GM18499 (cell line): Measurements from ENCODE around the gene RAD9A.

Experiments
- ATAC-seq: cut with Tn5 transposase; IDR thresholded peaks from one replicate; pipeline ENCODE4 v1.9.1; 2021; ENCODE audit warnings: moderate number of reproducible peaks; ENCODE audit not compliant: insufficient read depth, unreplicated experiment

Gene RAD9A

GRCh38 chr11:67373648-67374570 is 17.9 kb upstream of the RAD9A start:
- ATAC-seq: no peak

- no peak for ATAC-seq
These were observed 17.1 kb upstream of the RAD9A start for GRCh38 chr11:67374571-67375281.

GRCh38 chr11:67375320-67376055 is 16.3 kb upstream of the RAD9A start:
- ATAC-seq: no peak

- ATAC-seq: no peak
These were observed 15.5 kb upstream of the RAD9A start for GRCh38 chr11:67376063-67376820.

GRCh38 chr11:67376873-67377808 is 14.6 kb upstream of the RAD9A start:
- ATAC-seq: no peak

- ATAC-seq: no peak
These were observed 13.2 kb upstream of the RAD9A start for GRCh38 chr11:67378544-67378943.

- no peak for ATAC-seq
These were observed 12.4 kb upstream of the RAD9A start for GRCh38 chr11:67379061-67380058.

GRCh38 chr11:67381244-67381972 is 10.4 kb upstream of the RAD9A start:
- ATAC-seq: no peak

GRCh38 chr11:67382276-67383136 is 9.3 kb upstream of the RAD9A start:
- no peak for ATAC-seq

- no peak for ATAC-seq
These were observed 6.9 kb upstream of the RAD9A start for GRCh38 chr11:67384851-67385366.

- ATAC-seq: no peak
These were observed 4.7 kb upstream of the RAD9A start for GRCh38 chr11:67387069-67387468.

- no peak for ATAC-seq
These were observed 4.3 kb upstream of the RAD9A start for GRCh38 chr11:67387518-67387917.

- no peak for ATAC-seq
These were observed 2.3 kb upstream of the RAD9A start for GRCh38 chr11:67389477-67389876.

GRCh38 chr11:67390947-67391303 is 861 bp upstream of the RAD9A start:
- no peak for ATAC-seq

GRCh38 chr11:67392183-67392715 is 463 bp downstream of the RAD9A start:
- ATAC-seq: no peak

GRCh38 chr11:67393437-67393836 is 1.7 kb downstream of the RAD9A start:
- ATAC-seq: no peak
